Karpas-422 (cell line): ENCODE measurements around the gene NAA80. TPM values are rescaled to one million over a fixed set of nuclear protein-coding genes. Genes with fewer than 3 reads are reported as not detected.
A peak's percentile ranks its signal among the peaks of the same experiment; 100 is the strongest.

Experiments
- DNase-seq: peaks from one replicate; pipeline ENCODE4 v3.0.0-alpha.2; 2015
- H2AFZ ChIP-seq: fragments of 200-600 bp; sonication (generic); 2 replicates; pipeline ENCODE4 v1.6.1; 2014; ENCODE audit warnings: antibody characterized with exemption, low read length, mixed read lengths
- H3K27ac ChIP-seq: fragments of 200-600 bp; sonication (generic); 2 replicates; pipeline ENCODE4 v1.5.1; 2014; ENCODE audit warnings: mild to moderate bottlenecking, low read length, moderate library complexity
- H3K27me3 ChIP-seq: fragments of 200-600 bp; sonication (generic); 2 replicates; pipeline ENCODE4 v1.6.1; 2014; ENCODE audit warnings: low read length, mixed read lengths
- H3K36me3 ChIP-seq: fragments of 200-600 bp; sonication (generic); 2 replicates; pipeline ENCODE4 v1.6.1; 2014; ENCODE audit warnings: low read length, mixed read lengths; ENCODE audit not compliant: insufficient read depth
- H3K4me1 ChIP-seq: fragments of 200-600 bp; sonication (generic); 2 replicates; pipeline ENCODE4 v1.6.1; 2014; ENCODE audit warnings: mild to moderate bottlenecking, low read length, mixed read lengths
- H3K4me2 ChIP-seq: fragments of 200-600 bp; sonication (generic); 2 replicates; pipeline ENCODE4 v1.6.1; 2014; ENCODE audit warnings: low read length, low read depth, mild to moderate bottlenecking; ENCODE audit not compliant: poor library complexity, severe bottlenecking
- H3K4me3 ChIP-seq: fragments of 200-600 bp; sonication (generic); 2 replicates; pipeline ENCODE4 v1.5.1; 2014; ENCODE audit warnings: mild to moderate bottlenecking, antibody characterized with exemption, low read length, mixed read lengths
- H3K79me2 ChIP-seq: fragments of 200-600 bp; sonication (generic); 2 replicates; pipeline ENCODE4 v1.6.1; 2014; ENCODE audit warnings: mild to moderate bottlenecking, low read length, mixed read lengths
- H3K9ac ChIP-seq: fragments of 200-600 bp; sonication (generic); 2 replicates; pipeline ENCODE4 v1.6.0; 2014; ENCODE audit warnings: low read length
- H3K9me2 ChIP-seq: fragments of 200-600 bp; sonication (generic), shearing (Covaris generic); replicated peaks from 2 replicates; pipeline ENCODE4 v1.6.0; 2014; ENCODE audit warnings: mild to moderate bottlenecking, low read length, moderate library complexity; ENCODE audit not compliant: insufficient read depth
- H3K9me3 ChIP-seq: fragments of 300-700, 200-600 bp; sonication (generic); 2 replicates; pipeline ENCODE4 v1.6.1; 2014; ENCODE audit warnings: low read length, mixed read lengths
- H4K20me1 ChIP-seq: fragments of 200-600 bp; sonication (generic); 2 replicates; pipeline ENCODE4 v1.6.1; 2014; ENCODE audit warnings: mild to moderate bottlenecking, antibody characterized with exemption, low read length, low read depth; ENCODE audit not compliant: insufficient read depth
- total RNA-seq: library from RNA; depleted of rRNA; stranded (reverse); fragments of >200 nt; shearing (Covaris generic); gene quantifications from 2 replicates; pipeline ENCODE4 v1.2.3, GENCODE V29; 2014; ENCODE audit warnings: low replicate concordance

Gene NAA80
- total RNA-seq, 1 experiment from 2014 or later = 18.1 TPM

- no peak overlapping the region for H2AFZ ChIP-seq
- H3K27me3 ChIP-seq = no peaks in the 10 kb centered on the region
- H3K79me2 ChIP-seq = no peaks in the 10 kb centered on the region
- H3K4me2 ChIP-seq = peak overlapping the region; percentile 69
- peaks cover 4% of the 10 kb centered on the region for H3K36me3 ChIP-seq
- H3K9ac ChIP-seq = peak overlapping the region; percentile 71
- DNase-seq = peak; percentile 94
- no peak overlapping the region for H3K27ac ChIP-seq
- no peaks in the 10 kb centered on the region for H3K9me3 ChIP-seq
- no peaks in the 10 kb centered on the region for H3K9me2 ChIP-seq
- H4K20me1 ChIP-seq = no peaks in the 10 kb centered on the region; the same call in 1 of the 2 replicates
- H3K4me1 ChIP-seq = peaks cover 10% of the 10 kb centered on the region
- H3K4me3 ChIP-seq = peak overlapping the region; percentile 62
Observed at GRCh38 chr3:50260027-50260941, 38.9 kb downstream of the NAA80 start.

- Histone ChIP-seq H3K27me3 (no peaks in the 10 kb centered on the region), H3K9me3 (no peaks in the 10 kb centered on the region), H3K4me3 (peak overlapping the region; percentile 62; the same call in 1 of the 2 replicates), H3K36me3 (peaks cover 4% of the 10 kb centered on the region), H4K20me1 (no peaks in the 10 kb centered on the region; the same call in 1 of the 2 replicates), H3K9ac (peak overlapping the region; percentile 71), H3K9me2 (no peaks in the 10 kb centered on the region), H3K4me1 (peaks cover 10% of the 10 kb centered on the region), H2AFZ (no peak overlapping the region), H3K79me2 (no peaks in the 10 kb centered on the region), H3K27ac (no peak overlapping the region), H3K4me2 (peak overlapping the region; percentile 69)
- no peak for DNase-seq
Observed at GRCh38 chr3:50259432-50260026, 39.7 kb downstream of the NAA80 start.

GRCh38 chr3:50258979-50259378 is 40.2 kb downstream of the NAA80 start:
- H2AFZ ChIP-seq = no peak overlapping the region
- no peaks in the 10 kb centered on the region for H3K9me2 ChIP-seq
- H3K9ac ChIP-seq = no peak overlapping the region
- no peak overlapping the region for H3K27ac ChIP-seq
- no peaks in the 10 kb centered on the region for H3K9me3 ChIP-seq
- H4K20me1 ChIP-seq = no peaks in the 10 kb centered on the region; the same call in 1 of the 2 replicates
- H3K27me3 ChIP-seq = no peaks in the 10 kb centered on the region
- no peak overlapping the region for H3K4me2 ChIP-seq
- peaks cover 4% of the 10 kb centered on the region for H3K36me3 ChIP-seq
- H3K79me2 ChIP-seq = no peaks in the 10 kb centered on the region
- peaks cover 10% of the 10 kb centered on the region for H3K4me1 ChIP-seq
- H3K4me3 ChIP-seq = no peak overlapping the region
- DNase-seq = no peak

GRCh38 chr3:50258029-50258680 is 41.0 kb downstream of the NAA80 start:
- no peaks in the 10 kb centered on the region for H3K27me3 ChIP-seq
- H3K4me2 ChIP-seq = no peak overlapping the region
- H3K9me2 ChIP-seq = no peaks in the 10 kb centered on the region
- no peak for DNase-seq
- peaks cover 10% of the 10 kb centered on the region for H3K4me1 ChIP-seq
- no peaks in the 10 kb centered on the region; the same call in 1 of the 2 replicates for H4K20me1 ChIP-seq
- H3K36me3 ChIP-seq = peaks cover 4% of the 10 kb centered on the region
- H3K9ac ChIP-seq = no peak overlapping the region
- no peak overlapping the region for H2AFZ ChIP-seq
- H3K9me3 ChIP-seq = no peaks in the 10 kb centered on the region
- no peaks in the 10 kb centered on the region for H3K79me2 ChIP-seq
- H3K27ac ChIP-seq = no peak overlapping the region
- no peak overlapping the region for H3K4me3 ChIP-seq

- Histone ChIP-seq H3K4me3 (no peak overlapping the region), H3K9me3 (no peaks in the 10 kb centered on the region), H3K9ac (no peak overlapping the region), H3K4me1 (peaks cover 10% of the 10 kb centered on the region), H2AFZ (no peak overlapping the region), H3K27me3 (no peaks in the 10 kb centered on the region), H3K4me2 (no peak overlapping the region), H3K36me3 (peaks cover 4% of the 10 kb centered on the region), H3K79me2 (no peaks in the 10 kb centered on the region), H3K27ac (no peak overlapping the region), H3K9me2 (no peaks in the 10 kb centered on the region), H4K20me1 (peaks cover 1% of the 10 kb centered on the region; the same call in 1 of the 2 replicates)
- peak; percentile 76 for DNase-seq
Observed at GRCh38 chr3:50256978-50257890, 42.0 kb downstream of the NAA80 start.

GRCh38 chr3:50255251-50255615 is 44.0 kb downstream of the NAA80 start:
- no peaks in the 10 kb centered on the region for H3K9me2 ChIP-seq
- H3K4me1 ChIP-seq = peaks cover 8% of the 10 kb centered on the region
- H3K27me3 ChIP-seq = no peaks in the 10 kb centered on the region
- peaks cover 14% of the 10 kb centered on the region for H3K79me2 ChIP-seq
- no peak overlapping the region for H3K4me3 ChIP-seq
- no peak overlapping the region for H3K27ac ChIP-seq
- no peaks in the 10 kb centered on the region for H3K9me3 ChIP-seq
- H3K9ac ChIP-seq = no peak overlapping the region
- no peak overlapping the region for H3K4me2 ChIP-seq
- peaks cover 19% of the 10 kb centered on the region for H4K20me1 ChIP-seq
- no peak overlapping the region for H2AFZ ChIP-seq
- DNase-seq = no peak
- peaks cover 7% of the 10 kb centered on the region for H3K36me3 ChIP-seq

- no peak overlapping the region for H3K9ac ChIP-seq
- DNase-seq = no peak
- H4K20me1 ChIP-seq = peaks cover 23% of the 10 kb centered on the region
- no peak overlapping the region for H3K27ac ChIP-seq
- H3K9me3 ChIP-seq = no peaks in the 10 kb centered on the region
- no peak overlapping the region for H2AFZ ChIP-seq
- no peak overlapping the region for H3K4me3 ChIP-seq
- H3K79me2 ChIP-seq = peaks cover 19% of the 10 kb centered on the region
- peaks cover 7% of the 10 kb centered on the region for H3K36me3 ChIP-seq
- H3K9me2 ChIP-seq = no peaks in the 10 kb centered on the region
- no peak overlapping the region for H3K4me2 ChIP-seq
- H3K4me1 ChIP-seq = peaks cover 6% of the 10 kb centered on the region; the same call in 1 of the 2 replicates
- no peaks in the 10 kb centered on the region for H3K27me3 ChIP-seq
Observed at GRCh38 chr3:50254577-50255250, 44.5 kb downstream of the NAA80 start.
